Mesendoderm (in vitro differentiated cells): ENCODE results near the gene GNG13.
"Not testable (repeated sequence)": the region's sequence is repeated elsewhere in the genome, so short reads cannot be mapped to it uniquely, and the experiment has no call there.

Experiments used
- DNase-seq: peaks from one replicate; pipeline ENCODE4 v3.0.0; 2013
- H2AK5ac ChIP-seq: 2 replicates; pipeline ENCODE4 v1.6.1; 2013; ENCODE audit warnings: low read length, inconsistent platforms
- H2BK120ac ChIP-seq: 2 replicates; pipeline ENCODE4 v1.6.1; 2013; ENCODE audit warnings: low read depth, mild to moderate bottlenecking, low read length, moderate library complexity, mixed read lengths
- H2BK15ac ChIP-seq: replicated peaks from 2 replicates; pipeline ENCODE4 v1.6.1; 2013; ENCODE audit warnings: low read depth, mild to moderate bottlenecking, moderate library complexity
- H2BK5ac ChIP-seq: 2 replicates; pipeline ENCODE4 v1.6.1; 2013; ENCODE audit warnings: low read length, inconsistent platforms
- H3K18ac ChIP-seq: 2 replicates; pipeline ENCODE4 v1.6.1; 2013; ENCODE audit warnings: mild to moderate bottlenecking, low read length, mixed read lengths
- H3K23ac ChIP-seq: one replicate; pipeline ENCODE4 v1.6.1; 2013; ENCODE audit warnings: low read length
- H3K27ac ChIP-seq: 2 replicates; pipeline ENCODE4 v1.5.1; 2013; ENCODE audit warnings: low read depth, mild to moderate bottlenecking, inconsistent platforms, low read length, moderate library complexity
- H3K27me3 ChIP-seq: 2 replicates; pipeline ENCODE4 v1.6.1; 2013; ENCODE audit warnings: low read length, control low read depth, mild to moderate bottlenecking, inconsistent platforms; ENCODE audit not compliant: insufficient read depth, poor library complexity
- H3K36me3 ChIP-seq: 2 replicates; pipeline ENCODE4 v1.6.1; 2013; ENCODE audit warnings: low read length, inconsistent platforms; ENCODE audit not compliant: control insufficient read depth, insufficient read depth
- H3K4ac ChIP-seq: one replicate; pipeline ENCODE4 v1.6.1; 2013; ENCODE audit warnings: low read depth, mild to moderate bottlenecking, low read length, moderate library complexity
- H3K4me1 ChIP-seq: 2 replicates; pipeline ENCODE4 v1.6.1; 2013; ENCODE audit warnings: low read depth, low read length, inconsistent platforms; ENCODE audit not compliant: control insufficient read depth
- H3K4me2 ChIP-seq: 2 replicates; pipeline ENCODE4 v1.6.1; 2013; ENCODE audit warnings: low read length
- H3K4me3 ChIP-seq: 2 replicates; pipeline ENCODE4 v1.5.1; 2013; ENCODE audit warnings: mild to moderate bottlenecking, low read length
- H3K56ac ChIP-seq: one replicate; pipeline ENCODE4 v1.6.1; 2013; ENCODE audit warnings: low read length
- H3K79me1 ChIP-seq: 2 replicates; pipeline ENCODE4 v1.6.1; 2013; ENCODE audit warnings: low read length, inconsistent platforms
- H3K79me2 ChIP-seq: 2 replicates; pipeline ENCODE4 v1.6.1; 2013; ENCODE audit warnings: mild to moderate bottlenecking, low read length; ENCODE audit not compliant: control insufficient read depth, insufficient read depth
- H3K9ac ChIP-seq: 2 replicates; pipeline ENCODE4 v1.6.1; 2013; ENCODE audit warnings: low read length, inconsistent platforms
- H4K5ac ChIP-seq: one replicate; pipeline ENCODE4 v1.6.1; 2013; ENCODE audit warnings: low read length
- H4K8ac ChIP-seq: one replicate; pipeline ENCODE4 v1.6.1; 2013; ENCODE audit warnings: low read depth, mild to moderate bottlenecking, control low read depth, low read length, moderate library complexity
- WGBS: extraction: QIAGEN DNeasy Blood & Tissue Kit; methylation state at CpG from one replicate; pipeline ENCODE4 v1.1.7; 2013; ENCODE audit warnings: low lambda C conversion rate, missing lambda C conversion rate; ENCODE audit not compliant: insufficient coverage; ENCODE audit errors: extremely low coverage; 5-methylcytosine and 5-hydroxymethylcytosine counted together

Gene GNG13

GRCh38 chr16:779561-779960, 21.0 kb downstream of the GNG13 start:
- no peak overlapping the region for H4K5ac ChIP-seq
- H3K4ac ChIP-seq, result no peak overlapping the region
- no peak overlapping the region for H2BK120ac ChIP-seq
- no peak overlapping the region for H2BK15ac ChIP-seq
- H2BK5ac ChIP-seq, result no peak overlapping the region
- no peaks in the 10 kb centered on the region for H3K27me3 ChIP-seq
- no peak overlapping the region for H3K18ac ChIP-seq
- H3K79me2 ChIP-seq, result no peaks in the 10 kb centered on the region
- no peaks in the 10 kb centered on the region for H3K79me1 ChIP-seq
- no peak overlapping the region for H3K56ac ChIP-seq
- WGBS, result no CpG with 5 or more reads among the region's 13 CpGs
- no peaks in the 10 kb centered on the region for H3K36me3 ChIP-seq
- no peak overlapping the region for H3K23ac ChIP-seq
- H3K4me1 ChIP-seq, result no peaks in the 10 kb centered on the region
- no peak overlapping the region for H3K9ac ChIP-seq
- H3K4me2 ChIP-seq, result no peak overlapping the region
- H2AK5ac ChIP-seq, result no peak overlapping the region
- no peak overlapping the region for H4K8ac ChIP-seq
- no peak overlapping the region for H3K4me3 ChIP-seq
- DNase-seq, result no peak
- H3K27ac ChIP-seq, result no peak overlapping the region

- Histone ChIP-seq H4K8ac (no peak overlapping the region), H3K27ac (no peak overlapping the region), H2BK120ac (no peak overlapping the region), H2BK15ac (no peak overlapping the region), H2AK5ac (no peak overlapping the region), H3K9ac (no peak overlapping the region), H3K4ac (no peak overlapping the region), H3K79me2 (no peaks in the 10 kb centered on the region), H3K18ac (no peak overlapping the region), H3K36me3 (no peaks in the 10 kb centered on the region), H3K4me1 (no peaks in the 10 kb centered on the region), H3K4me3 (no peak overlapping the region), H3K56ac (no peak overlapping the region), H3K4me2 (no peak overlapping the region), H3K23ac (no peak overlapping the region), H3K27me3 (no peaks in the 10 kb centered on the region), H4K5ac (no peak overlapping the region), H2BK5ac (no peak overlapping the region), H3K79me1 (no peaks in the 10 kb centered on the region)
- WGBS, result 100% methylated on average over 2 of the region's 6 CpGs
- DNase-seq, result no peak
These were observed 21.5 kb downstream of the GNG13 start for GRCh38 chr16:778909-779527.

GRCh38 chr16:778447-778846, 22.1 kb downstream of the GNG13 start:
- H3K27ac ChIP-seq, result no peak overlapping the region
- H4K5ac ChIP-seq, result no peak overlapping the region
- no peak overlapping the region for H2BK5ac ChIP-seq
- no peaks in the 10 kb centered on the region for H3K79me1 ChIP-seq
- no peak overlapping the region for H3K4me3 ChIP-seq
- H3K18ac ChIP-seq, result no peak overlapping the region
- no peak overlapping the region for H3K23ac ChIP-seq
- WGBS, result no CpG with 5 or more reads among the region's 11 CpGs
- no peak overlapping the region for H4K8ac ChIP-seq
- no peak overlapping the region for H2BK15ac ChIP-seq
- no peak overlapping the region for H3K4me2 ChIP-seq
- no peaks in the 10 kb centered on the region for H3K4me1 ChIP-seq
- no peak overlapping the region for H3K9ac ChIP-seq
- no peaks in the 10 kb centered on the region for H3K79me2 ChIP-seq
- H3K4ac ChIP-seq, result no peak overlapping the region
- no peaks in the 10 kb centered on the region for H3K27me3 ChIP-seq
- H3K56ac ChIP-seq, result no peak overlapping the region
- no peak overlapping the region for H2AK5ac ChIP-seq
- H2BK120ac ChIP-seq, result no peak overlapping the region
- no peak for DNase-seq
- H3K36me3 ChIP-seq, result no peaks in the 10 kb centered on the region

GRCh38 chr16:777826-778225, 22.7 kb downstream of the GNG13 start:
- no peaks in the 10 kb centered on the region for H3K79me2 ChIP-seq
- no peak overlapping the region for H3K23ac ChIP-seq
- H3K18ac ChIP-seq, result no peak overlapping the region
- H3K4ac ChIP-seq, result no peak overlapping the region
- no peak overlapping the region for H4K5ac ChIP-seq
- no peak overlapping the region for H3K56ac ChIP-seq
- H3K4me1 ChIP-seq, result no peaks in the 10 kb centered on the region
- H3K9ac ChIP-seq, result no peak overlapping the region
- no peak overlapping the region for H3K27ac ChIP-seq
- H2BK120ac ChIP-seq, result no peak overlapping the region
- no peaks in the 10 kb centered on the region for H3K79me1 ChIP-seq
- no peak overlapping the region for H2BK15ac ChIP-seq
- no CpG with 5 or more reads among the region's 16 CpGs for WGBS
- no peak overlapping the region for H3K4me3 ChIP-seq
- no peak overlapping the region for H2BK5ac ChIP-seq
- DNase-seq, result peak; percentile 41
- H2AK5ac ChIP-seq, result no peak overlapping the region
- no peak overlapping the region for H3K4me2 ChIP-seq
- H4K8ac ChIP-seq, result no peak overlapping the region
- no peaks in the 10 kb centered on the region for H3K36me3 ChIP-seq
- no peaks in the 10 kb centered on the region for H3K27me3 ChIP-seq

- no peak overlapping the region for H3K9ac ChIP-seq
- H3K79me2 ChIP-seq, result no peaks in the 10 kb centered on the region
- H3K18ac ChIP-seq, result no peak overlapping the region
- H2BK15ac ChIP-seq, result no peak overlapping the region
- H2BK120ac ChIP-seq, result no peak overlapping the region
- no peaks in the 10 kb centered on the region for H3K79me1 ChIP-seq
- no peak overlapping the region for H3K4ac ChIP-seq
- H4K5ac ChIP-seq, result no peak overlapping the region
- DNase-seq, result no peak
- no peaks in the 10 kb centered on the region for H3K36me3 ChIP-seq
- no peak overlapping the region for H4K8ac ChIP-seq
- H3K27ac ChIP-seq, result no peak overlapping the region
- H3K56ac ChIP-seq, result no peak overlapping the region
- H2AK5ac ChIP-seq, result no peak overlapping the region
- WGBS, result no CpG with 5 or more reads among the region's 9 CpGs
- no peak overlapping the region for H2BK5ac ChIP-seq
- no peaks in the 10 kb centered on the region for H3K4me1 ChIP-seq
- no peak overlapping the region for H3K4me2 ChIP-seq
- no peak overlapping the region for H3K23ac ChIP-seq
- H3K4me3 ChIP-seq, result no peak overlapping the region
- H3K27me3 ChIP-seq, result no peaks in the 10 kb centered on the region
These were observed 23.7 kb downstream of the GNG13 start for GRCh38 chr16:776824-777223.

- H3K9ac ChIP-seq, result not testable (repeated sequence)
These were observed 24.2 kb downstream of the GNG13 start for GRCh38 chr16:776298-776697.

More at GRCh38 chr16:776298-776697, 24.2 kb downstream of the GNG13 start:
- H3K4me1 ChIP-seq, H3K4ac ChIP-seq, H3K36me3 ChIP-seq, H3K79me1 ChIP-seq, H2BK15ac ChIP-seq, H3K56ac ChIP-seq, H3K27ac ChIP-seq, H2BK120ac ChIP-seq, H3K4me3 ChIP-seq, H4K5ac ChIP-seq, H2BK5ac ChIP-seq, H3K79me2 ChIP-seq, H3K18ac ChIP-seq, H3K23ac ChIP-seq, H2AK5ac ChIP-seq, H3K4me2 ChIP-seq, H4K8ac ChIP-seq, DNase-seq, H3K27me3 ChIP-seq: not testable (repeated sequence)
- no CpG with 5 or more reads among the region's 10 CpGs for WGBS
